ENCODE measurements around the gene CEP83.

GRCh38 chr12:94263905-94264561 is 195.6 kb downstream of the CEP83 start:
- TF ChIP-seq CTCF (IDR thresholded peaks at IDR 0.05) (no peak), POLR2A (IDR thresholded peaks at IDR 0.05) (no peak), POLR2AphosphoS5 (IDR thresholded peaks at IDR 0.05) (no peak)

All from prostate gland (tissue), 2 donors.